Right cardiac atrium (tissue), 5 donors: ENCODE data around the gene CNTN1. TPM values are rescaled to one million over a fixed set of nuclear protein-coding genes. Genes with fewer than 3 reads are reported as not detected.
A peak's percentile ranks its signal among the peaks of the same experiment; 100 is the strongest.

Experiments
- ATAC-seq, 2 donors: fragments of 200-7000 bp; cut with Tn5 transposase; one replicate each; pipeline versions ENCODE4 v1.8.0 to v1.9.1; 2020; ENCODE audit warnings: moderate library complexity in 2 of 2, mild to moderate bottlenecking in 1 of 2
- DNase-seq, 3 donors: peaks; one replicate each; pipeline ENCODE4 v3.0.0-alpha.2; 2020
- H3K27ac ChIP-seq: one replicate; pipeline ENCODE4 v1.5.1; 2013; ENCODE audit warnings: mild to moderate bottlenecking, low read length, control low read depth, moderate library complexity
- H3K27me3 ChIP-seq: one replicate; pipeline ENCODE4 v1.6.1; 2013; ENCODE audit not compliant: control insufficient read depth, insufficient read depth
- H3K4me1 ChIP-seq: one replicate; pipeline ENCODE4 v1.6.1; 2013; ENCODE audit warnings: low read length; ENCODE audit not compliant: control insufficient read depth, insufficient read depth
- H3K4me3 ChIP-seq: one replicate; pipeline ENCODE4 v1.5.1; 2013; ENCODE audit warnings: low read length, control low read depth
- H3K9me3 ChIP-seq: one replicate; pipeline ENCODE4 v1.6.1; 2013; ENCODE audit warnings: low read length; ENCODE audit not compliant: control insufficient read depth
- WGBS: extraction: QIAGEN DNeasy Blood & Tissue Kit; methylation state at CpG from one replicate; pipeline ENCODE4 v1.1.7; 2013; 5-methylcytosine and 5-hydroxymethylcytosine counted together
- intact Hi-C, 4 donors: fragments of 100-400 bp; cut with DNase I; formaldehyde crosslinking; loops; one replicate each; pipeline versions ENCODE4 v1.11.0 to v1.14.0; 2022 to 2023
- polyA plus RNA-seq: library from polyadenylated mRNA; stranded (reverse); fragments of 200-250 nt; gene quantifications from one replicate; pipeline ENCODE4 v1.2.3, GENCODE V29; 2013
- total RNA-seq, 4 donors: library from RNA; stranded (reverse); fragmentation: NEBNext Ultra II Directional; extraction: Animal tissue kit (Norgen Biotek cat#: 25700); gene quantifications; one replicate each; pipeline ENCODE4 v1.2.1, GENCODE V29; 2021
- donor health status: healthy with polysubstance abuse.
- donor health status: DM: no; HTN: yes; CAD: no.
- donor health status: DM: no; HTN: no; CAD: no.
- donor health status: DM: no; HTN: yes; CAD: no; lungs with severe emphysema.
- donor health status: DM: yes; HTN: yes; CAD: no.

The CNTN1 gene
- total and polyA plus RNA-seq, 5 donors: 0.40 to 0.94 (median 0.53) TPM

DNA sequence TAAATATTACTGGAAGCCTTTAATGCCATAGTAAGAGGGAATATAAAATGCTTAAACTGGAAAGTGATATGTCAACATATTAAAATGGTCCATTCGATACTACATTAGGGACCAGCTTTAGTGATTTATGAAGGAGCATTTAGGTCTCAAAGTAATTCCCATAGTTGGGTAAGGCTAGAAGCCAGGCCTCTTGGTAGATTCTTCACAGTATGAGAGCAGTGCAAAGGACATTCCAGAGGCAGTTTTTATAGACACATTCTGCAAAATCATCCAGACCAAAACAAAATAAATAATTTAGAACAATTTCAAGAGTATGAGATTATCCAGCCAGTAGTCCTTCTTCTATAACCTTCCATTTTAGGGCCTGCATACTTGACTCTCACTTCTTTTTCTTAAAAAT lies 353.3 kb downstream of the CNTN1 start:
- ATAC-seq (no peak), DNase-seq (no peak)
- intact Hi-C loops: no loop called here
- no peaks in the 10 kb centered on the region for H3K27me3 ChIP-seq
- H3K4me1 ChIP-seq: no peaks in the 10 kb centered on the region
- no peaks in the 10 kb centered on the region for H3K9me3 ChIP-seq
- 90% methylated on average over 1 of the region's 1 CpG for WGBS
- H3K27ac ChIP-seq: no peak overlapping the region
- no peak overlapping the region for H3K4me3 ChIP-seq

DNA sequence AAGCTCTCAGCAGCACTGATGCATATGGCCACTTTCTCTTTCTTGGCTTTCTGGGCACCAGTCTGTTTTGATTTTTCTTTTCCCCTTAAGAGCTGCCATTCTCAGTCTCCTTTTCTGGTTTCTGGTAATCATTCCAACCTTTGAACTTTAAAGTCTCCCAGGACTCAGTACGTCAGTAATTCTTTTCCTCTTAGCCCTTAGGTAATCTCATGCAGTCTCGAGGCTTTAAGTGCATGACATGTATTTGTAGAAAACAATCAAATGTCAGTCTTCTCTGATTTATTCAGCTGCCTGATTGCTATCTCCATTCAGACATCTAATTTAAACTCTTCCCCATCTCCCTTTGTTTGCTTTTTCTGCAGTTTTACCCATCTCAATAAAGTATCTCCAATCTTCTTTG lies 356.8 kb downstream of the CNTN1 start:
- ATAC-seq (no peak), DNase-seq (no peak)

DNA sequence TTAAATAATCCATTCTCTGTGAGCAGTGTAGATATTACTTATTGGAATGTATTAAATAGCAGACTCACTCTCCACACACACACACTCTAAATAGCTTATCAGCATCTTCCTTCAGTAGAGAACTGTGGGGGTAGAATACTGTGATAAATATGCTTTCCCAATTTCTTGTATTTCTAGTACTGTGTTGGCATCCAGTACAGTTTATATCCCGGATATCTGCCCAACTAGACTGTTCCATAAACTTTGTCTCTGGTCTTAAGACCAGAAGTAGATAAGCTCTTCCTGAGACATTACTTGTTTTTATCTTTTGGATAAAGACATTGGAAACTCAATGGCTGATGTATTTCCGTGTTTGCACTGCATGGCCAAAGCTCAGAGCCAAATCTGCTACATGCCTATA lies 359.7 kb downstream of the CNTN1 start:
- no peaks in the 10 kb centered on the region for H3K27me3 ChIP-seq
- WGBS: 30% methylated on average over 2 of the region's 2 CpGs
- H3K9me3 ChIP-seq: no peaks in the 10 kb centered on the region
- ATAC-seq (peak; percentile 93), DNase-seq (no peak)
- intact Hi-C loops: no loop called here
- no peak overlapping the region for H3K4me3 ChIP-seq
- H3K27ac ChIP-seq: no peak overlapping the region
- H3K4me1 ChIP-seq: no peaks in the 10 kb centered on the region

More for the DNA sequence above, 356.8 kb downstream of the CNTN1 start:
- no peaks in the 10 kb centered on the region for H3K9me3 ChIP-seq
- H3K4me1 ChIP-seq: no peaks in the 10 kb centered on the region
- no peak overlapping the region for H3K27ac ChIP-seq
- intact Hi-C loops: no loop called here
- no peak overlapping the region for H3K4me3 ChIP-seq
- 37% methylated on average over 2 of the region's 2 CpGs for WGBS
- no peaks in the 10 kb centered on the region for H3K27me3 ChIP-seq

DNA sequence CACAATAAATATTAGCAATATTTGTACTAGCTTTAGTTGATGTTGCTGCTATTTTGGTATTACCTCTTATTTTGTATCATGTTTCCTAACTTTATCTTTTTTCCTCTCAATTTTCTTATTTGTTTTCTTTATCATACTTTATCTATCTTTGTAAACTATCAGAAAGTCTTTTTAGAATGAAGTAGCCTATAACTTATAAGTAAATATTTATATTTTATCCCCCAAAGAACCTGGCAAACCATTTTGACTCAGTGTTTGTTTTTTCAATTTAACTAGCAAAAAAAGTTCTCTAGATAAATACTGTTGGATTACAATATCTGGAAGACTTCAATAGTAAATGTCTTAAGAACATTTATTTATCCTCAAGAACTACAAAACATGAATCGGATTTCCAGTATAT lies 360.2 kb downstream of the CNTN1 start:
- WGBS: 34% methylated on average over 1 of the region's 1 CpG
- Histone ChIP-seq H3K27me3 (no peaks in the 10 kb centered on the region), H3K9me3 (no peaks in the 10 kb centered on the region), H3K4me1 (no peaks in the 10 kb centered on the region), H3K27ac (no peak overlapping the region), H3K4me3 (no peak overlapping the region)
- intact Hi-C loops: no loop called here
- ATAC-seq (no peak), DNase-seq (no peak)

DNA sequence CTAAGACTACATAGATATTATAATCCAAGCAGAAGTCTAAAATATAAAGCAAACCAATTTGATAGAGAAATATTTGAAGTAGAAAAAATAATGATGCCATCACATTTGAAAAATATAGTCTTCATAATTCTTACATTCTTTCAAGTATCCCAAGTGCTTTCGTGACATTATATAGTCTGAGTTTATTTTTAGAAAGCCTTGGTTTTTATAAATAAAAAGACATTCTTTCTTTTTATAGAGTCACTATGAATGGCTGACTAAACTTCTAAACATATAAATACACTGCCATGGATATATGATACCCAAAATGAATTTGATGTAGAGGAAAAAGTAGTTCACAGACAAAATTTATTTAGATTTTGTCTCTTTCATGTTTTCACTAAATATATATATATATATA lies 360.8 kb downstream of the CNTN1 start:
- ATAC-seq (no peak), DNase-seq (no peak)
- WGBS: 55% methylated on average over 1 of the region's 1 CpG
- no peaks in the 10 kb centered on the region for H3K27me3 ChIP-seq
- no peak overlapping the region for H3K4me3 ChIP-seq
- intact Hi-C loops: no loop called here
- no peaks in the 10 kb centered on the region for H3K9me3 ChIP-seq
- H3K4me1 ChIP-seq: no peaks in the 10 kb centered on the region
- H3K27ac ChIP-seq: no peak overlapping the region

DNA sequence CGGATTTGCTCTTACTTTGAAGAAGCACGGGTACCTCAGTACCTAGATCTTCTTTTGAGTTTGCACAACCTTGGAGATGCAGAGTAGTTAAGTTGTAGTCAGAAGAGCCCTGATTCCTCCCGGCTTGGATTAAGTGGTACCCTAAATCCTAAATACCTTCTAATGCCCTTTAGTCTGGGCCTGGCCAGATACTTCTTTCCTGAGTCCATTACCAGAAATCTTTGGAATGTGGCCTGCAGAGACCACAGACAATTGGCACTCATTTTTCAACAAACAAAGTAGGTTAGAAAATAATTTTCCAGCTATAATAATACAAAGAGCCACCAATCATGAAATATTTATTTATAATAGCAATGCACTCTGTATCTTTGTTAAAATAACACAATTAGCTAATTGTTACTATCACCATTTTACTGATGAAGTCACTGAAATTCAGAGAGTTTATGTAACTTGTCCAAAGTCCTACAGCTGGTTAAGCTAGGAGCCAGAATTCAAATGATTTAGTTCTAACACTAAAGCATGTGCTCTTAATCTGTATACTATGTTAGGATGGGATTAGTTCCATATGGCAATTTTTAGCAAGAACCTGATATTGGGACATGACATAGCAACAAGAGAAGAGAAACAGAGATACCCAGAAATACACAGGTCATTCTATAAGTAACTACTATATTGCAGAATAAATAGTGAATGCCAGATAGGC lies 363.8 kb downstream of the CNTN1 start:
- Histone ChIP-seq H3K4me1 (no peaks in the 10 kb centered on the region), H3K9me3 (no peaks in the 10 kb centered on the region), H3K27me3 (no peaks in the 10 kb centered on the region), H3K4me3 (no peak overlapping the region), H3K27ac (no peak overlapping the region)
- ATAC-seq (no peak), DNase-seq (no peak)
- 60% methylated on average over 3 of the region's 3 CpGs for WGBS
- intact Hi-C loops: no loop called here

DNA sequence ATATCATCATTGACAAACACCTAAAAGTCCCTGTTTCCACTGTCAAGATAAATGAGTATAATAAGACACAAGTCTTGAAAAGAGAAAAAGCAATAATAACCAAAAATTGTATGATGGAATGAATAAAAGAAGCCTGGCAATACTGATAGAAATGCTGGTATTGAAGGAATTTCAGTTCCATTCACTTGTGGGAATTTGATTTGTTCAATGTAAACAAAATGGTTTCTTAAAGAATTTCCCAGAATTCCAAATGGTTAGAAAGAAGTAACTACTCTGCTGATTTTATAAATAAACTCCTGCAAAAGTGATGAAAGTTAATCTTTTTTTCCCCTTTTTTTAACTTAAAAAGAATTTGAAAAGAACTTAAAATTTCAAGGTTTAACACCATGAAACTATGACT lies 366.0 kb downstream of the CNTN1 start:
- no peak overlapping the region for H3K27ac ChIP-seq
- intact Hi-C loops: no loop called here
- DNase-seq (no peak), ATAC-seq (no peak)
- H3K9me3 ChIP-seq: no peaks in the 10 kb centered on the region
- H3K4me3 ChIP-seq: no peak overlapping the region
- H3K4me1 ChIP-seq: no peaks in the 10 kb centered on the region
- H3K27me3 ChIP-seq: no peaks in the 10 kb centered on the region

DNA sequence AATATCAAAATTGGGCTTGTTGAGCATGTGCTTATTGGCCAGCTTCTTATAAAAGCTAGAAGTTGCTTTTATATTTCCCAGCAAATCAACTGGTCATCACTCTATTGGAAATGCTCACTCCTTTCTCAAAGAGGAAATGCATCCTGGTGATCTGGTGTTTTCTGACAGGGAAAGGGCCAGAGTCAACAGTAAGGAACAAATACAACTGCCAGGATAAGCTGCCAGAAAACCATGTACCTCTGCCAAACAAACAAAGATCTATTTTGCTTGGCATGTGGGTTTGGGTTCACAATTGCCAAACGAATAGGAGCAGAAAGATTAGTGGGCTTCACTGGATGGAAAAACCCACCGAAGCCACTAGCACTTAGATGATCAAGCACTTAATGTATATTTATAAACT lies 369.0 kb downstream of the CNTN1 start:
- Histone ChIP-seq H3K27me3 (no peaks in the 10 kb centered on the region), H3K9me3 (no peaks in the 10 kb centered on the region), H3K4me1 (no peaks in the 10 kb centered on the region), H3K27ac (no peak overlapping the region), H3K4me3 (no peak overlapping the region)
- intact Hi-C loops: no loop called here
- ATAC-seq: peak; percentile 61 to 68
- 42% methylated on average over 2 of the region's 2 CpGs for WGBS
- DNase-seq: no peak

DNA sequence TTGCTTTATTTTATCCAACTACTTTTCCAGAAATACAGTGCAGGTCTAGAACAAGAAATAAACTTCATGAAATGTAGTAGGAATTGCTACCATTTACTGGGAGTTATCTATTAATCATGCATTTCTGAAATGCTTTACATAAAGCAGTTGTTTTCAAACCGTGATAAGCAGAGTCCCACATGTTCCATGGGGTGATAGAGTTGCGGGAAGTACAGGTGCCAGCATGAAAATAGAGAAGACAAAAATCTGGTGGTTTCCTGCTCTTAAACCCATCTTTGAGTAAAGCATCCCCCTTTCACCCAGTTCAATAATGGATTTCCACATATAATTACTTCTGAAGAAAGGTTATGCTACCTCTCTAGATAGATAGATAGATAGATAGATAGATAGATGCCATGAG lies 372.2 kb downstream of the CNTN1 start:
- DNase-seq (no peak), ATAC-seq (no peak)
- no peak overlapping the region for H3K27ac ChIP-seq
- H3K4me3 ChIP-seq: no peak overlapping the region
- H3K9me3 ChIP-seq: no peaks in the 10 kb centered on the region
- H3K27me3 ChIP-seq: no peaks in the 10 kb centered on the region
- 73% methylated on average over 2 of the region's 2 CpGs for WGBS
- intact Hi-C loops: no loop called here
- no peaks in the 10 kb centered on the region for H3K4me1 ChIP-seq

DNA sequence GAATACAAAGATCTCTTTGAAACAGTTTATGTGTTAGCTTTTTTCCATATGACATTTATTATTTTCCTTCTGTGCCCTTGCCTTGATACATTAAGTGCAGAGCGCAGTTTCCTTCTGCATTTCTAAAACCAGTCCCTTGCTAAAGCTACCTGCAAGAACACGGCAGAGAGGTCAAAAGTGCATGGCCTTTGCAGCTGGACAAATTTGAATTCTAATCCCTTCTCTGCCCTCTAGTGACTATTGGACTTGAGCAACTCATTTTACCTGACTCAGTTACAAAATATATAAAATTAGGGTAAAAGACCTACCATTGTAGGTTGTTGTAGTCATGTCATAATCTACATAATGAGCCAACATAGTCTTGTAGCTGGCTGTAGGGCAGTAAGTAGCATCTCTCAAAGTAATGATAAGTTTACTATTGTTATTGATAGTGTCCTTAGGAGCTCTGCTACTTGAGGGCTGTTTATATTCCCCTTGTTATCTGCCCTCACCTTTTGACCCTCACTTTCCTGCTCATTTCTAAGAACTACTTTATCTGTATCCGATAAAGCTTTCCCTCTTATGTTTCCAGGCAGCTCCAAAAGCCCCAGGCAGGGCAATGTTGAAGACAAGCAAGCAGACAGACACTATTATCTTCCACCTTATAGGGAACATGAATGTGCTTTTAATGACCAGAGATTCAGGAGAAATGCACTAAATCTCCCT lies 375.9 kb downstream of the CNTN1 start:
- peak in 1 of 2 donors; percentile 39 for ATAC-seq
- 34% methylated on average over 3 of the region's 3 CpGs for WGBS
- Histone ChIP-seq H3K27ac (no peak overlapping the region), H3K4me1 (no peaks in the 10 kb centered on the region), H3K4me3 (no peak overlapping the region), H3K9me3 (no peaks in the 10 kb centered on the region), H3K27me3 (no peaks in the 10 kb centered on the region)
- no peak for DNase-seq
- intact Hi-C loops: no loop called here

DNA sequence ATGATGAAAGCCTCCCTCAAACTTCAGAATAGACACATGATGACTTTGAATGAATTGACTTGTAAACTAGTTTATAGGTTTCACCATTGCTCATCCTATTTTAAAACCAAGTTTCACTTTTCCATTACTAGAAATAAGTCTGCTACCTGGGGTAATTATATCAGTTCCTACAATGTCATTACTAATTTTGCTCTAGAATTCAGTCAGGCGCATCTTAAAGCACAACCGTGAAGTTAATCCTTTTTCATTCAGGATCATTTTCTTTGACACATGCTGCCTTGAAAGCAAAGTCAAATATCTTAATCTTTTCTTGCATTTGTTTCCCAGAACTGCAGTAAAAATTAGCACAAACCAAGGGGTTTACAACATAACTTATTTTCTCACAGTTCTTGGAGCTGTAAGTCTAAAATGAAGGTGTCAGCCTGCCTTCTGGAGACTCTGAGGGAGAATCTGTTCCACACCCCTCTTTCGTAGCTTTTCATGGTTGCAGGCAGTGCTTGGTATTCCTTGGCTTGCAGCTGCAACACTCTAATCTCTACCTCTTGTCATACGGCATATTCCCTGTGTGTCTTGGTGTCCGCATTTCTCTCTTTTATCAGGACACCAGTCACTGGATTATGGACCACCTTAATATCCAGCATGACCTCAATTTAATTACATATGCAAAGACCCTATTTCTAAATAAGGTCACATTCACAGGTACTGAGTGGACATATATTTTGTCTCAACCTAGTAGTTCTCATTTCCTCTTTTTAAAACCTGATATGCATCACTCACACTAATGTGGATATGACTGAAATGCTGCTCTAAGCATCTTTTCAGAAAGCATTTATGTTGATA lies 381.6 kb downstream of the CNTN1 start:
- Histone ChIP-seq H3K9me3 (no peaks in the 10 kb centered on the region), H3K27me3 (no peaks in the 10 kb centered on the region), H3K4me3 (no peak overlapping the region), H3K27ac (no peak overlapping the region), H3K4me1 (no peaks in the 10 kb centered on the region)
- intact Hi-C loops: no loop called here
- WGBS: 74% methylated on average over 5 of the region's 5 CpGs
- DNase-seq (no peak), ATAC-seq (no peak)
